Mammary epithelial cell (primary cell): Measurements from ENCODE around the gene NOS3.

Experiments used
- CTCF ChIP-seq, 2 donors: IDR thresholded peaks in 1 of 2; conservative IDR thresholded peaks in 1 of 2; 2 replicates each; pipeline ENCODE4 v1.5.1; 2011 to 2012; ENCODE audit warnings: inconsistent platforms in 2 of 2, low read length in 2 of 2, mild to moderate bottlenecking in 2 of 2, control low read depth in 1 of 2, low read depth in 1 of 2; ENCODE audit not compliant: insufficient read depth in 1 of 2; ENCODE audit errors: extremely low read depth in 1 of 2
- EZH2 ChIP-seq: IDR thresholded peaks from 2 replicates; pipeline ENCODE4 v1.6.1; 2012; ENCODE audit warnings: low read length, inconsistent platforms, borderline replicate concordance

GRCh38 chr7:150992051-150992640 is 1.3 kb downstream of the NOS3 start:
- TF ChIP-seq CTCF (conservative IDR thresholded peaks at IDR 0.05 in 1 of 2, IDR thresholded peaks at IDR 0.05 in 1 of 2; ENCODE audit: extremely low read depth in 1 of 2, insufficient read depth in 1 of 2, low read depth in 1 of 2, low read length in 2 of 2) (no peak), EZH2 (no peak)
